ES-I3 (cell line): ENCODE measurements around the gene TTLL9.

Experiments
- H3K36me3 ChIP-seq: 2 replicates; pipeline ENCODE4 v1.6.1; 2013; ENCODE audit warnings: mild to moderate bottlenecking, low read length, control low read depth, moderate library complexity; ENCODE audit not compliant: insufficient read depth
- H3K4me1 ChIP-seq: 2 replicates; pipeline ENCODE4 v1.6.1; 2013; ENCODE audit warnings: mild to moderate bottlenecking, control low read depth, low read length; ENCODE audit not compliant: insufficient read depth
- H3K9ac ChIP-seq: 2 replicates; pipeline ENCODE4 v1.6.1; 2013; ENCODE audit warnings: low read depth, mild to moderate bottlenecking, low read length, moderate library complexity
- H3K9me3 ChIP-seq: 2 replicates; pipeline ENCODE4 v1.6.1; 2013; ENCODE audit warnings: mild to moderate bottlenecking, low read length, moderate library complexity; ENCODE audit not compliant: control insufficient read depth, insufficient read depth

The TTLL9 gene

DNA sequence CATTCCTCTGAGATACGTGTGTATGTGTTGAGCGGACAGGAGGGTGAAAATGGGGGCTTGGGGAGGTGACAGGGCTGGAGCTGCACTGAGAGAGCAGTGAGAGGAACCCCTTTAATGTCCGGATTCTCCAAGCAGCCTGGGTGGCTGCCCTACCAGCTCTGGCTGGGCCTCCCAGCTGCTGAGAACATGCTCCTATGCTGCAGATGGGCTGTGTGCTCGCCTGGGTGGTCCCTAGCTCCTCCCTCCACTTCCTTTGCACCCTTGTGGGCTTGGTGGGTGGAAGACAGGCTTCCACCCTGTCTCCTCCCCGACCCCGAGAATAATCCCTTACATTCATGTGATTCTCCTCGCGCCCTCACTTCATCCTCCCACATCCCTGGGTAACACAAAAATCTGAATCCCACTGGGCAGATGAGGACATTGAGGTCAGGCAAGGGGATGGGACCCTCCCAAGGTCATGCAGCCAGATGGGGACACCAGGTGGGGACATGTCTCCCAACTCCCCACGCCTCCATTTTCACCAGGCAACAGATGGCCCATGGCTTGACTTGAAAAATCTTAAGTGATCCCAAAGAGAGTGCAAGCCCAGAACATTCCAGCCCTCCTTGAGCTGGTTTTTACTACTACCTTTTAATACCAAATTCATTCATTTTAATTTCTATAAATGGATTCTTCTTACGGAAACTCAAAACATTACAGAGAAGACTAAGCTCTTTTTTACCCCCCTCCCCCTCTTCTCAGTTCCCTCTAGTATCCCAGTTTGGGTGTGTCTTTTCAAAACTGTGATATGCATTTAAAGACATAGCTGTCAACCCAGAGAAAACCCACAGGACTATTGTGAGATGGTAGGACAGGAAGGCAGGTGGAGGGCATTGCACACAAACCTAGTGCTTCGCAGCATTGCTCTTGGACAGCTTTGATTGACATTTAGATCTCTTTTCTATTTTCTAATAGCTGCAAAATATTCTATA is 86.4 kb downstream of the TTLL9 start:
- H3K9me3 ChIP-seq = no peaks in the 10 kb centered on the region
- H3K9ac ChIP-seq = no peak overlapping the region
- no peaks in the 10 kb centered on the region for H3K36me3 ChIP-seq
- H3K4me1 ChIP-seq = no peaks in the 10 kb centered on the region

GRCh38 chr20:31962761-31963160 is 92.3 kb downstream of the TTLL9 start:
- no peaks in the 10 kb centered on the region for H3K36me3 ChIP-seq
- H3K9ac ChIP-seq = no peak overlapping the region
- H3K4me1 ChIP-seq = no peaks in the 10 kb centered on the region
- H3K9me3 ChIP-seq = no peaks in the 10 kb centered on the region

GRCh38 chr20:31963889-31964288 is 93.5 kb downstream of the TTLL9 start:
- H3K4me1 ChIP-seq = no peaks in the 10 kb centered on the region
- H3K9me3 ChIP-seq = no peaks in the 10 kb centered on the region
- no peak overlapping the region for H3K9ac ChIP-seq
- H3K36me3 ChIP-seq = no peaks in the 10 kb centered on the region

DNA sequence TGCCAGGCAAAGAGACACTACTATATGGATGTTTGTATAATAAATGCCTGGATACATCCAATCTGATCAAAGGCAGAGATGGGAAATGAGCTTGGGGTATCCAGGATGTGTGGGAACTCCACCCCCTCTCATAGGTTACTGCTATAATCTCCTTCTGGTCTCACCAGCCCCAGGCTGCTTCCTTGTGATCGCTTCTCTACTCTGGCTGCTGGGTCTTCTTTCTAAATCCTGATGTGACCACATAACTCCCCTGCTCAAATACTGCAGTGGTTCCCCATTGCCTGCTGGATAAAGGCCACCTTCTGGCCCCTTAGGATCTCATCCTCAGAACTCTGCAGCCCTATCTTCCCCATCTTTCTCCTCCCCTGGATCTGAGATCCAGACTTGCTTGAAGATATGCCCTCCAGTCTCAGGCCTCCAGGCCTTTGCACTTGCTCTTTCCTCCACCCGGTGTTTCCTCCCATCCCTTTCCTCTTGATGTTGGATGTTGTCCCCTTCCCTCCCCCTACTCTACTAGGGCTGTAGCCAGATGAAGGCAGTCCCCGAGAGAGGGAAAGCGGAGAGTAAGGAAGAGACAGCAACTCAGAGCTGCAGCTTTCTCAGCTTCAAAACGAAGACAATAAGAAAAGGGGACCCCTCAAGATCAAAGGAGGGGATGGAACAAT is 96.7 kb downstream of the TTLL9 start:
- Histone ChIP-seq H3K9ac (peak overlapping the region; percentile 19; the same call in 1 of the 2 replicates), H3K36me3 (no peaks in the 10 kb centered on the region), H3K9me3 (no peaks in the 10 kb centered on the region), H3K4me1 (peaks cover 1% of the 10 kb centered on the region; the same call in 1 of the 2 replicates)

DNA sequence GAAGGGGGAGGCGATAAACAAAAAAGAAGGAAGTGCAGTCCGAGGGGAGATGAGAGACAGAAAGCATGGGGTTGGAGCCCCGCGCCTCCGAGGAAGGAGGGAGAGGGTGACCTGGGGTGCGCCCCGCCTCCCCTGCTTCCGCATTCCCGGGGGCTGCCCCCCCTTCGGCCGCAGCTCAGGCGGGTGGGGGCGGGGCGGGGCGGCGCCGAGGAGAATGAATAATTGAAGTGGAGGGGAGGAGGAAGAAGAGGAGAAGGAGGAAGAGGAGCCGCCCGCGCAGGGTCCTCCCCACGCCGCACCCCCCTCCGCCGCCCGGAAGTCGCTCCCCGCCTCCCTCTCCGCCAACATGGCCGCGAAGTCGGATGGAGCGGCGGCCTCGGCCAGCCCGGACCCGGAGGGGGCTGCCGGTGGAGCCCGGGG is 97.4 kb downstream of the TTLL9 start, which contains the start of gene XKR7:
XKR7 (plus strand) TSS at position 322 of the 420 bp plus-strand sequence; CDS start at position 347, 25 bp downstream.
- Histone ChIP-seq H3K9ac (peak within 1 kb of the TSS; percentile 31; the same call in 1 of the 2 replicates), H3K9me3 (no peaks in the 10 kb centered on the region), H3K36me3 (no peaks in the 10 kb centered on the region), H3K4me1 (peaks cover 8% of the 10 kb centered on the region; the same call in 1 of the 2 replicates)

- Histone ChIP-seq H3K4me1 (peaks cover 10% of the 10 kb centered on the region; the same call in 1 of the 2 replicates), H3K9ac (peak overlapping the region; percentile 31; the same call in 1 of the 2 replicates), H3K36me3 (no peaks in the 10 kb centered on the region), H3K9me3 (no peaks in the 10 kb centered on the region)
Measured at GRCh38 chr20:31968291-31969126, 98.1 kb downstream of the TTLL9 start.

DNA sequence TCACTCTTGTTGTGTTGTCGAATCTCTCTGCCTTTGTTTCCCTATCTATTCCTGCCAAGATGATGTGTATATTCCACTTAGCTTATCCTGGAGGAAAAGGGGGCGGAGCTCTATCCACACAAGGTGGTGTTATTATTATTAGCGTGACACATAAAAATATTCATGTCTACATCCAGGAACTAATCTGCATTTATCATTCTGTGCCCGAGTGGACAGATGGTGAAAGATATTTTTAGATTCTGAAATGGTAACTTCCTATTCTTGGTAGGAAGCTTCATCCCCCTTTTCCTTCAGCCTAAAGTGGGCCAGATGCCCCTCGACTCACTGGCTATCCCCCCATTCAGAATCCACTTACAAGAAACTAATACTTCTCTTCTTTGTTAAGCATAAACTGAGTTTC is 99.6 kb downstream of the TTLL9 start:
- Histone ChIP-seq H3K36me3 (no peaks in the 10 kb centered on the region), H3K9ac (no peak overlapping the region), H3K4me1 (peaks cover 16% of the 10 kb centered on the region), H3K9me3 (no peaks in the 10 kb centered on the region)

DNA sequence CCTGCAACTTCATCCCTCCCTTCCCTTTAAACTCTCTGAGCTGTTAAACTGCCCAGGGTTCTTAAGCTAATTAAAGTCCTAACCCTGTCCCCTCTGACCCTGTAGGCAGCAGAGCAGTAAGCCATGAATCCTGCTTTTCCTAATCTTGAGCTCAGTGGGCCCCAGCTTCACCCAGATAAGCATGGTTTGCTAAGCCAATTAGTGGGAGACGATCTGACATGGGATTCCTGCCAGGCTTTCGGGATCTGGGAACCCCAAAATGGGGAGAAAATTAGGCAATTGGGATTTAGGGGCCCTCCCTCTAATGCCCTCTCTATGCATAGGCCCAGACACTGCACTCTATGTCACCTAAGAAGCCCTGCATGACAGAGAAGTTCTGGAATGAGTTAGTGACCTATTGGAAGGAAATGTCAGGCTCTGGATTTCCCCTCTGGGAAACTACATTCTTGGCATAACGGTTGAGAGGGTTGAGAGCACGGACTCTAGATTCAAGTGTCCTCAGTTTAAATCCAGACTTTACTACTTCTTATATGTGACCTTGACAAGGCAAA is 102.1 kb downstream of the TTLL9 start:
- Histone ChIP-seq H3K4me1 (peaks cover 16% of the 10 kb centered on the region), H3K9me3 (no peaks in the 10 kb centered on the region), H3K36me3 (no peaks in the 10 kb centered on the region), H3K9ac (no peak overlapping the region)

DNA sequence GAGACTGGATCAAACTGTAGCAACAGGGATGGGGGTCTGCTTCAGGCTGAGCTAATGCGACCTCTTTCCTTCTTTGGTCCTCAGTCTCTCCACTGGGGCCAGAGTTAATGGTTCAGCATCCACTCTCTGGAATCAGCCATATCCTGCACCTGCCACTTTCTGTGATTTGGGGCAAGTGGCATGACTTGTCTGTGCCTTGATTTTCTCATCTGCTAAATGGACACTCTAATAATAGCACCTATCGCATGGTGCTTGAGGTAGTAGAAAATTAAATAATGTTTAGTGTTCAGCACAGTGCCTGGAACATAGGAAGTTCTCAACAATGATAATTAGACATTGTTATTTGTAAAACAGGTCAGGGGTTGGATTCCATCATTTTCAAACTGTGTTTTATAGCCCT is 103.9 kb downstream of the TTLL9 start:
- Histone ChIP-seq H3K36me3 (no peaks in the 10 kb centered on the region), H3K9ac (no peak overlapping the region), H3K9me3 (no peaks in the 10 kb centered on the region), H3K4me1 (peaks cover 16% of the 10 kb centered on the region)

GRCh38 chr20:31974951-31975487 is 104.6 kb downstream of the TTLL9 start:
- peaks cover 16% of the 10 kb centered on the region for H3K4me1 ChIP-seq
- no peaks in the 10 kb centered on the region for H3K36me3 ChIP-seq
- no peaks in the 10 kb centered on the region for H3K9me3 ChIP-seq
- H3K9ac ChIP-seq = no peak overlapping the region

DNA sequence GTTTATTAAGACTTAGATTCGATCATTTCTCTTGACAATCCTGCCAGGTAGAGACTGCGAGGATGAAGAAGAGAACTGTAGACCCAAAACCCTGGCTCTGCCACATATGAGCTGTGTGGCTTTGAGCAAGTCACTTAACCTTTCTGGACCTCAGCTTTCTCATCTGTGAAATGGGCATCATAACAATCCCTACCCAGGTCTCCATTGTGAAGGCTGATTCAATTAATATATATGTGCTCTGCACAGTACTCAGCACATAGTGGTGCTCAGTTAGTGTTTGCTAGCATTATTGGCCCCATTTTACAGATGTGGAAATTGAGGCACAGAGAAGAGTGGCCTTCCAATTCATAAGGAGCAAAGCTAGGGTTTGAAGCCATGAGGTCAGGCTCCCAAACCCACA is 105.4 kb downstream of the TTLL9 start:
- Histone ChIP-seq H3K4me1 (peaks cover 16% of the 10 kb centered on the region), H3K9ac (no peak overlapping the region), H3K9me3 (no peaks in the 10 kb centered on the region), H3K36me3 (no peaks in the 10 kb centered on the region)

DNA sequence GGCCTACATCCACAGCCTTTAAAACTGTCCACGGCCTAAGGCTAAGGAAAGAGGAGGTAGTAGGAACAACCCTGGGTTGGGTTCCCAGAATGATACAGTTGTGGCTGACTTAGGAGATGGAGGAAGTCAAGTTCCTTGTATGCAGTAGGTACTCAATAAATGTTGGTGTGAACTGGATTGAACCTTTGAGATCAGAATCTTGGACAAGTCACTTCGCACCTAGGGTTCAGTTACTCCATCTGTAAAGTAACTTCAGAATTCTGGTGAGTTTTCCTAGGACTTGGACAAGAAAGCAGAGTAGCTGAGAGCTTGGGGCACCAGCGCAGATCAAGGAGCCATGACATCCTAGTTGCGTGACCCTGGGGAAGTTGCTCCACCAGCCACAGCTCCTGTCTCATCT is 106.6 kb downstream of the TTLL9 start:
- H3K9me3 ChIP-seq = no peaks in the 10 kb centered on the region
- no peak overlapping the region for H3K9ac ChIP-seq
- no peaks in the 10 kb centered on the region for H3K36me3 ChIP-seq
- peaks cover 15% of the 10 kb centered on the region for H3K4me1 ChIP-seq

DNA sequence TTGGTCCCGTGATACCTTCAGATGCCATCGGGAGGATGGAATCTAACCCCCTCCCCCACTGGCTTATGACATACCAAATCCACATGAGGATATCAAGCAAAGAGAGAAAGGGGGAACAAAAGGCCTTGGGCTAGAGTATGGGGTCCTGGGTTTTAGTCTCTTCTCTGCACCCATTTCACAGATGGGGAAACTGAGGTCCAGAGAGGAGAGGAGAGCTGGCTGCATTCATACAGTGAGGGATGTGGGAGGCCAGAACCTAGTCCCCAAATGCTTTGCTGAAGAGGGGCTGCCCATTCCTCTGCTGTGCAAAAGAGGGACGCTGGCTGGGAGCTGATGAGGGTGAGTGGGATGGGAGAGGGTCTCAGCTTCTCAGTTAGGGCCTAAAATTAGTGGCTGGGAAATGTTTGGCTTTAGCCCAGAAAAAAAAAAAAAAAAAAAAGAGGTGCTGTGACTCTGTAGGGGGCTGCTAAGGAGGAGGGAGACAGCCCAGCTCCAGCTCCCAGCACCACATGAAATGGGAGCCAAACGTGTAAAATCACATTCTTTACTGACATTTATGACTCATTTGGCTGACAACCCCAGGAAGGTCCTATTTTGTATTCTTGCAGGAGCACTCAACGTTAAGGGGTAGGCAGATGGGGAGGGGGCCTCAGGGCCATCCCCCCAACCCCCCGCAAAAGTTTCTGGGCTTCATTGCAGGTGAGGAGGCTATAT is 109.4 kb downstream of the TTLL9 start:
- no peaks in the 10 kb centered on the region for H3K4me1 ChIP-seq
- no peaks in the 10 kb centered on the region for H3K36me3 ChIP-seq
- no peak overlapping the region for H3K9ac ChIP-seq
- no peaks in the 10 kb centered on the region for H3K9me3 ChIP-seq
